Smooth muscle cell (in vitro differentiated cells): ENCODE results near the gene FAM3B. TPM values are rescaled to one million over a fixed set of nuclear protein-coding genes. Genes with fewer than 3 reads are reported as not detected.

ENCODE experiments used
- DNase-seq: peaks from one replicate; lab custom pipeline; 2025; ENCODE audit not compliant: unreplicated experiment; lab: John Stamatoyannopoulos, UW
- H2AFZ ChIP-seq: fragments of 200-600 bp; sonication (generic); 2 replicates; pipeline ENCODE4 v1.6.0; 2016; ENCODE audit warnings: antibody characterized with exemption, low read depth, mild to moderate bottlenecking
- H3F3A ChIP-seq: fragments of 200-600 bp; sonication (generic); 2 replicates; pipeline ENCODE4 v1.6.0; 2017; ENCODE audit warnings: antibody characterized with exemption, low read depth
- H3K27ac ChIP-seq: fragments of 200-600 bp; sonication (generic); 2 replicates; pipeline ENCODE4 v1.5.1; 2016; ENCODE audit warnings: low read depth, mild to moderate bottlenecking
- H3K27me3 ChIP-seq: fragments of 200-600 bp; sonication (generic); 2 replicates; pipeline ENCODE4 v1.6.1; 2016; ENCODE audit warnings: low read depth, mild to moderate bottlenecking
- H3K36me3 ChIP-seq: fragments of 200-600 bp; sonication (generic); 2 replicates; pipeline ENCODE4 v1.5.1; 2016; ENCODE audit warnings: low read depth
- H3K4me1 ChIP-seq: fragments of 200-600 bp; sonication (generic); 2 replicates; pipeline ENCODE4 v1.5.1; 2016; ENCODE audit warnings: low read depth
- H3K4me2 ChIP-seq: fragments of 200-600 bp; sonication (generic); 2 replicates; pipeline ENCODE4 v1.6.0; 2016; ENCODE audit warnings: mild to moderate bottlenecking
- H3K4me3 ChIP-seq: fragments of 200-600 bp; sonication (generic); 2 replicates; pipeline ENCODE4 v1.5.1; 2016; ENCODE audit warnings: mild to moderate bottlenecking
- H3K79me2 ChIP-seq: fragments of 200-600 bp; sonication (generic); 2 replicates; pipeline ENCODE4 v1.6.0; 2016; ENCODE audit warnings: low read depth, mild to moderate bottlenecking
- H3K9ac ChIP-seq: fragments of 200-600 bp; sonication (generic); 2 replicates; pipeline ENCODE4 v1.6.0; 2016; ENCODE audit warnings: low read depth
- H3K9me3 ChIP-seq: fragments of 200-600 bp; sonication (generic); replicated peaks from 2 replicates; pipeline ENCODE4 v1.5.1; 2016; ENCODE audit warnings: low read depth
- H4K20me1 ChIP-seq: fragments of 200-600 bp; sonication (generic); 2 replicates; pipeline ENCODE4 v1.6.0; 2016; ENCODE audit warnings: low read depth
- WGBS: methylation state at CpG from one replicate; pipeline ENCODE4 v1.1.7; 2016; ENCODE audit warnings: low lambda C conversion rate; 5-methylcytosine and 5-hydroxymethylcytosine counted together
- polyA plus RNA-seq: library from polyadenylated mRNA; unstranded; fragments of >200 nt; fragmentation: Nextera tagmentation; extraction: Ambion mirVana; gene quantifications from 2 replicates; pipeline ENCODE4 v1.2.1, GENCODE V29; 2016
- total RNA-seq: library from RNA; depleted of rRNA; stranded (reverse); fragments of >200 nt; gene quantifications from 2 replicates; pipeline ENCODE4 v1.2.3, GENCODE V29; 2014
- TF ChIP-seq, protein P1 (sequence below): fragments of 200-600 bp; sonication (generic); IDR thresholded peaks from 2 replicates; pipeline ENCODE4 v1.5.1; 2017; ENCODE audit warnings: borderline replicate concordance, mild to moderate bottlenecking, antibody characterized with exemption; ENCODE audit not compliant: insufficient read depth, poor library complexity, severe bottlenecking

FAM3B gene
- total and polyA plus RNA-seq, 2 experiments from 2014 or later, result 0.18 TPM; not detected in 1

DNA sequence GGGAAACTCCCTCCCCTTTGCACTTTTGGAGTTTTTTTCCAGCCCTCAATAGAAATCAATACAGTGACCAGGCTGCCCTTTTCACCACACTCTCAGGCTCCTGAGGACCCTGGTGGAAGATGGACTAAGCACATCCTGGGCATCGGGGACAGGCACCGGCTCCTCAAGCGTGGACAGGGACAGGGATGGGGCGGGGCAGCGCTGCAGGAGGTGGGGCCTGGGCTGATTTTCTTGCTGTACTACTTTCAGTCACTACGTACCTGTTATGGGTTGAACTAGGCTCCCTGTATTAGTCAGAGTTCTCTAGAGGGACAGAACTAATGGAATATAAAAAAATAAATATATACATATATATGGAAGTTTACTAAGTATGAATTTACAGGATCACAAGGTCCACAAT is 47.7 kb downstream of the FAM3B start:
- H3K79me2 ChIP-seq, result no peaks in the 10 kb centered on the region
- no peak for DNase-seq
- peaks cover 5% of the 10 kb centered on the region for H3F3A ChIP-seq
- WGBS, result 87% methylated on average over 6 of the region's 6 CpGs
- H3K27me3 ChIP-seq, result no peaks in the 10 kb centered on the region
- H3K27ac ChIP-seq, result no peak overlapping the region
- no peak overlapping the region for H3K4me2 ChIP-seq
- TF ChIP-seq, protein P1, sequence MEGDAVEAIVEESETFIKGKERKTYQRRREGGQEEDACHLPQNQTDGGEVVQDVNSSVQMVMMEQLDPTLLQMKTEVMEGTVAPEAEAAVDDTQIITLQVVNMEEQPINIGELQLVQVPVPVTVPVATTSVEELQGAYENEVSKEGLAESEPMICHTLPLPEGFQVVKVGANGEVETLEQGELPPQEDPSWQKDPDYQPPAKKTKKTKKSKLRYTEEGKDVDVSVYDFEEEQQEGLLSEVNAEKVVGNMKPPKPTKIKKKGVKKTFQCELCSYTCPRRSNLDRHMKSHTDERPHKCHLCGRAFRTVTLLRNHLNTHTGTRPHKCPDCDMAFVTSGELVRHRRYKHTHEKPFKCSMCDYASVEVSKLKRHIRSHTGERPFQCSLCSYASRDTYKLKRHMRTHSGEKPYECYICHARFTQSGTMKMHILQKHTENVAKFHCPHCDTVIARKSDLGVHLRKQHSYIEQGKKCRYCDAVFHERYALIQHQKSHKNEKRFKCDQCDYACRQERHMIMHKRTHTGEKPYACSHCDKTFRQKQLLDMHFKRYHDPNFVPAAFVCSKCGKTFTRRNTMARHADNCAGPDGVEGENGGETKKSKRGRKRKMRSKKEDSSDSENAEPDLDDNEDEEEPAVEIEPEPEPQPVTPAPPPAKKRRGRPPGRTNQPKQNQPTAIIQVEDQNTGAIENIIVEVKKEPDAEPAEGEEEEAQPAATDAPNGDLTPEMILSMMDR, result no peak
- no peak overlapping the region for H3K4me3 ChIP-seq
- H3K4me1 ChIP-seq, result peaks cover 3% of the 10 kb centered on the region
- H2AFZ ChIP-seq, result no peak overlapping the region
- H3K36me3 ChIP-seq, result no peaks in the 10 kb centered on the region
- no peaks in the 10 kb centered on the region for H3K9me3 ChIP-seq
- H4K20me1 ChIP-seq, result no peaks in the 10 kb centered on the region
- H3K9ac ChIP-seq, result no peak overlapping the region

DNA sequence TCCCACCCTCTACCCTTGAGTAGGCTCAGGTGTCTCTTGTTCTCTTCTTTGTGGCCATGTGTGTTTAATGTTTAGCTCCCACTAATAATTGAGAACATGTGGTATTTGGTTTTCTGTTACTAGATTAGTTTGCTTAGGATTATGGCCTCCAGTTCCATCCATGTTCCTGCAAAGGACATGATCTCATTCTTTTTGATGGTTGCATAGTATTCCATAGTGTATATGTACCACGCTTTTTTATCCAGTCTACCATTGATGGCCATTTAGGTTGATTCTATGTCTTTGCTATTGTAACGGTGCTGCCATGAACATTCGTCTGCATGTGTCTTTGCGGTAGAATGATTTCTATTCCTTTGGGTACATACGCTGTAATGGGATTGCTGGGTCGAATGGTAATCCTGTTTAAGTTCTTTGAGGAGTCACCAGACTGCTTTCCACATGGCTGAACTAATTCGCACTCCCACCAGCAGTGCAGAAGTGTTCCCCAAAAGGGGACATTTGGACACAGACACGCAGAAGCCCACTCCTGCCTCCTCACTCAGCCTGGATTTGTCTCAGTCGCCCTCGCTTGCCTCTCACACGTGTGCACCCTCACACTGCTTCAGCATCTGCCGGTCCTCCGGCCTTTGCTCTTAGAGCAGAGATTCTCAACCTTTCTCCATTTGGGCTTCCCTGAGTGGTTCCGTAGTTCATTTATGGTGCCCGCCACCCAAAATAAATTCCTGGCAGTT is 48.9 kb downstream of the FAM3B start:
- H3F3A ChIP-seq, result peaks cover 5% of the 10 kb centered on the region
- H3K4me1 ChIP-seq, result peaks cover 3% of the 10 kb centered on the region
- no peak overlapping the region for H3K4me3 ChIP-seq
- H3K27me3 ChIP-seq, result no peaks in the 10 kb centered on the region
- H3K9ac ChIP-seq, result no peak overlapping the region
- H4K20me1 ChIP-seq, result no peaks in the 10 kb centered on the region
- no peaks in the 10 kb centered on the region for H3K9me3 ChIP-seq
- H3K4me2 ChIP-seq, result no peak overlapping the region
- no peak for DNase-seq
- TF ChIP-seq, protein P1, result no peak
- H3K79me2 ChIP-seq, result no peaks in the 10 kb centered on the region
- H2AFZ ChIP-seq, result no peak overlapping the region
- WGBS, result 94% methylated on average over 15 of the region's 15 CpGs
- no peak overlapping the region for H3K27ac ChIP-seq
- no peaks in the 10 kb centered on the region for H3K36me3 ChIP-seq

DNA sequence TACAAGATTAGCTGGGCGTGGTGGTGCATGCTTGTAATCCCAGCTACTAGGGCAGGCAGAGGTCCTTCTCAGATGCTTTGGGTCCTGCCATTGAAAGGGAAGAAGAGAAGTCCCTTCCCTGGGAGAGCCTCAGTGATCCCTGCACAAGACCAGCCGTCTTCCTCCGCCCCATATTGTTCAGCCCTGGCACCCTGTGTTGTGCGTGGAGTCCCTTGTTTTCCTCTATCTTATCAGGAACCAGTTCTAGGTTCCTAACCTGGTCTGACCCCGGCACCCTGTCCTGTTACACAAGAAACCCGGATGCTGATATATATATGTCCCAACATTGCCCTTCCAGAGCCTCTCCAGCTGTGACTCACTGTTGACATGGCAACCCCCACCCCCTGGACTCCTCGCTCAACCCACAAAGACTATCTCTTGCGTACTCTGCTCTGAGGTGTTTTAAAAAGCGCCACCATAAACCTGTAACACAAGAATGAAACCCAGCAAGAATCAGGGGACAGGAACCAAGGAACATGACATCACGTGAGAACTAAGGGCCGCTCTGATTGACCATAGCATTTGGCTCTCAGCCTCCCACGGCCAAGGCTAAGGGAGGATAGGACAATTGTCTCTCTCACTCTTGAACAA is 50.0 kb downstream of the FAM3B start:
- Histone ChIP-seq H3K9ac (peak overlapping the region; percentile 59), H2AFZ (no peak overlapping the region), H3F3A (peaks cover 1% of the 10 kb centered on the region), H3K27me3 (no peaks in the 10 kb centered on the region), H3K79me2 (no peaks in the 10 kb centered on the region), H3K9me3 (no peaks in the 10 kb centered on the region), H4K20me1 (no peaks in the 10 kb centered on the region), H3K27ac (peak overlapping the region; percentile 75), H3K36me3 (no peaks in the 10 kb centered on the region), H3K4me1 (peaks cover 3% of the 10 kb centered on the region), H3K4me3 (no peak overlapping the region), H3K4me2 (peak overlapping the region; percentile 71)
- DNase-seq, result peak; percentile 27
- TF ChIP-seq, protein P1, result no peak
- WGBS, result 46% methylated on average over 12 of the region's 12 CpGs
